Measurements from ENCODE around the gene PADI3. TPM values are rescaled to one million over a fixed set of nuclear protein-coding genes. Genes with fewer than 3 reads are reported as not detected.

PADI3 gene, protein sequence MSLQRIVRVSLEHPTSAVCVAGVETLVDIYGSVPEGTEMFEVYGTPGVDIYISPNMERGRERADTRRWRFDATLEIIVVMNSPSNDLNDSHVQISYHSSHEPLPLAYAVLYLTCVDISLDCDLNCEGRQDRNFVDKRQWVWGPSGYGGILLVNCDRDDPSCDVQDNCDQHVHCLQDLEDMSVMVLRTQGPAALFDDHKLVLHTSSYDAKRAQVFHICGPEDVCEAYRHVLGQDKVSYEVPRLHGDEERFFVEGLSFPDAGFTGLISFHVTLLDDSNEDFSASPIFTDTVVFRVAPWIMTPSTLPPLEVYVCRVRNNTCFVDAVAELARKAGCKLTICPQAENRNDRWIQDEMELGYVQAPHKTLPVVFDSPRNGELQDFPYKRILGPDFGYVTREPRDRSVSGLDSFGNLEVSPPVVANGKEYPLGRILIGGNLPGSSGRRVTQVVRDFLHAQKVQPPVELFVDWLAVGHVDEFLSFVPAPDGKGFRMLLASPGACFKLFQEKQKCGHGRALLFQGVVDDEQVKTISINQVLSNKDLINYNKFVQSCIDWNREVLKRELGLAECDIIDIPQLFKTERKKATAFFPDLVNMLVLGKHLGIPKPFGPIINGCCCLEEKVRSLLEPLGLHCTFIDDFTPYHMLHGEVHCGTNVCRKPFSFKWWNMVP
- polyA plus RNA-seq: under 1 TPM in 2 of 4 donors, not detected in 2; 0.01 to 0.04 TPM
- long read RNA-seq, donor 1: 0 reads
- long read RNA-seq, donor 2: 0 reads
- long read RNA-seq, donor 3: 0 reads
- long read RNA-seq, donor 4: 0 reads
- long read RNA-seq, donor 5: 0 reads
- long read RNA-seq, donor 6: 0 reads
- long read RNA-seq, donor 7: 0 reads
- long read RNA-seq, donor 8: 0 reads
- long read RNA-seq, donor 9: 0 reads
- long read RNA-seq, donor 10: 0 reads

GRCh38 chr1:17248781-17249180 lies at the start of gene PADI3:
TSS of gene PADI3 (plus strand) at chr1:17249098. CDS start at chr1:17249138, 40 bp downstream.
- no peak within 1 kb of the TSS for H3K4me3 ChIP-seq (ENCODE audit: low read depth in 1 of 3, low read length in 3 of 3)
- no peaks in the 10 kb centered on the region for H3K9me3 ChIP-seq (ENCODE audit: control insufficient read depth in 2 of 2, insufficient read depth in 1 of 2, low read depth in 1 of 2, low read length in 1 of 2)
- H3K27me3 ChIP-seq (ENCODE audit: control insufficient read depth in 3 of 3, insufficient read depth in 3 of 3, low read length in 3 of 3): peaks cover 0 to 2% (median 0%) of the 10 kb centered on the region in 3 donors
- DNase-seq: no peak
- 64 to 73% (median 67%) methylated on average over 9 of the region's 9 CpGs for WGBS, 3 donors
- no peak within 1 kb of the TSS for H3K27ac ChIP-seq (ENCODE audit: low read depth in 1 of 3, low read length in 2 of 3)
- no peaks in the 10 kb centered on the region for H3K36me3 ChIP-seq (ENCODE audit: control insufficient read depth in 3 of 3, insufficient read depth in 2 of 3, low read depth in 1 of 3, low read length in 3 of 3)
- no peak for FAIRE-seq
- no peaks in the 10 kb centered on the region for H3K4me1 ChIP-seq (ENCODE audit: control insufficient read depth in 3 of 3, insufficient read depth in 2 of 3, low read depth in 1 of 3, low read length in 2 of 3)

GRCh38 chr1:17199267-17200044 lies 49.4 kb upstream of the PADI3 start:
- Histone ChIP-seq H3K4me3 (ENCODE audit: low read depth in 1 of 3, low read length in 3 of 3) (no peak overlapping the region), H3K4me1 (ENCODE audit: control insufficient read depth in 3 of 3, insufficient read depth in 2 of 3, low read depth in 1 of 3, low read length in 2 of 3) (no peaks in the 10 kb centered on the region), H3K27me3 (ENCODE audit: control insufficient read depth in 3 of 3, insufficient read depth in 3 of 3, low read length in 3 of 3) (peaks cover 0 to 2% (median 0%) of the 10 kb centered on the region in 3 donors), H3K9me3 (ENCODE audit: control insufficient read depth in 2 of 2, insufficient read depth in 1 of 2, low read depth in 1 of 2, low read length in 1 of 2) (no peaks in the 10 kb centered on the region), H3K36me3 (ENCODE audit: control insufficient read depth in 3 of 3, insufficient read depth in 2 of 3, low read depth in 1 of 3, low read length in 3 of 3) (no peaks in the 10 kb centered on the region), H3K27ac (ENCODE audit: low read depth in 1 of 3, low read length in 2 of 3) (no peak overlapping the region)
- FAIRE-seq: no peak
- WGBS, 3 donors: 64 to 76% (median 72%) methylated on average over 9 of the region's 9 CpGs
- DNase-seq: no peak

DNA sequence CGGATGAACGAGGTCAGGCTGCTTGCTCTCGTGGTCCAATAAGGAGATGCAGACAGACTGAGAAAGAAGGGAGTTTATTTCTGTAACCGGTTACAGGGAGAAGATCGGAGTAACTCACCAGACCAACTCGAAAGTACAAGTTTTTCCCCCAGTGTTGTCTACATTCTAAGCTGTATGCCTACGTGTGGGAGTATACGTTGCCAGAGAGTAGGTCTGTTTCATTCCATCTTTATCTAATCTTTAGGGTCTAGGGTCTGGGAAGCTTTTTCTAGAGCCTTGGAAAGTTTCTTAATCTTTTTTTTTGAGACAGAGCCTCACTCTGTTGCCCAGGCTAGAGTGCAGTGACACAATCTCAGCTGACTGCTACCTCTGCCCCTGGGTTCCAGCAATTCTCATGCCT lies 48.7 kb upstream of the PADI3 start:
- H3K36me3 ChIP-seq (ENCODE audit: control insufficient read depth in 3 of 3, insufficient read depth in 2 of 3, low read depth in 1 of 3, low read length in 3 of 3): no peaks in the 10 kb centered on the region
- no peak overlapping the region for H3K4me3 ChIP-seq (ENCODE audit: low read depth in 1 of 3, low read length in 3 of 3)
- no peak overlapping the region for H3K27ac ChIP-seq (ENCODE audit: low read depth in 1 of 3, low read length in 2 of 3)
- no peaks in the 10 kb centered on the region for H3K9me3 ChIP-seq (ENCODE audit: control insufficient read depth in 2 of 2, insufficient read depth in 1 of 2, low read depth in 1 of 2, low read length in 1 of 2)
- no peak for FAIRE-seq
- no peaks in the 10 kb centered on the region for H3K4me1 ChIP-seq (ENCODE audit: control insufficient read depth in 3 of 3, insufficient read depth in 2 of 3, low read depth in 1 of 3, low read length in 2 of 3)
- H3K27me3 ChIP-seq (ENCODE audit: control insufficient read depth in 3 of 3, insufficient read depth in 3 of 3, low read length in 3 of 3): peaks cover 0 to 3% (median 2%) of the 10 kb centered on the region in 3 donors
- WGBS, 3 donors: 70 to 78% (median 74%) methylated on average over 8 of the region's 8 CpGs
- no peak for DNase-seq

DNA sequence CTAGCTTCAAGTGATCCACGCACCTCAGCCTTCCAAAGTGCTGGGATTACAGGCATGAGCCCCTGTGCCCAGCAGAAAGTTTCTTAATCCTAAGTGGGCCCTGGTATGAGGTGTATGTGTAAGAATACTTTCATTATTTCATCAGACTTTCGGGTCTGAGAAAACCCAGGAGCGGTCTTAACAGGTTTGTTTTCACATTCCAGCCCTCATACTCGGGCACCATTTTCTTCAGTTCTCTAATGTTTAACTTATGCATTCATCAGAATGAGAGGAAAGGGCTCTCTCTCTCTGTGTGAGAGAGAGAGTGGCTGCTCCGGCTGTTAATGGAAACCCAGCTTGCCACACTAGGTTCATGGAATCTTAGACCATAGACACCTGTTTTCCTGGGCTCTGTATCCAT lies 48.1 kb upstream of the PADI3 start:
- no peaks in the 10 kb centered on the region for H3K4me1 ChIP-seq (ENCODE audit: control insufficient read depth in 3 of 3, insufficient read depth in 2 of 3, low read depth in 1 of 3, low read length in 2 of 3)
- DNase-seq: no peak
- H3K36me3 ChIP-seq (ENCODE audit: control insufficient read depth in 3 of 3, insufficient read depth in 2 of 3, low read depth in 1 of 3, low read length in 3 of 3): no peaks in the 10 kb centered on the region

DNA sequence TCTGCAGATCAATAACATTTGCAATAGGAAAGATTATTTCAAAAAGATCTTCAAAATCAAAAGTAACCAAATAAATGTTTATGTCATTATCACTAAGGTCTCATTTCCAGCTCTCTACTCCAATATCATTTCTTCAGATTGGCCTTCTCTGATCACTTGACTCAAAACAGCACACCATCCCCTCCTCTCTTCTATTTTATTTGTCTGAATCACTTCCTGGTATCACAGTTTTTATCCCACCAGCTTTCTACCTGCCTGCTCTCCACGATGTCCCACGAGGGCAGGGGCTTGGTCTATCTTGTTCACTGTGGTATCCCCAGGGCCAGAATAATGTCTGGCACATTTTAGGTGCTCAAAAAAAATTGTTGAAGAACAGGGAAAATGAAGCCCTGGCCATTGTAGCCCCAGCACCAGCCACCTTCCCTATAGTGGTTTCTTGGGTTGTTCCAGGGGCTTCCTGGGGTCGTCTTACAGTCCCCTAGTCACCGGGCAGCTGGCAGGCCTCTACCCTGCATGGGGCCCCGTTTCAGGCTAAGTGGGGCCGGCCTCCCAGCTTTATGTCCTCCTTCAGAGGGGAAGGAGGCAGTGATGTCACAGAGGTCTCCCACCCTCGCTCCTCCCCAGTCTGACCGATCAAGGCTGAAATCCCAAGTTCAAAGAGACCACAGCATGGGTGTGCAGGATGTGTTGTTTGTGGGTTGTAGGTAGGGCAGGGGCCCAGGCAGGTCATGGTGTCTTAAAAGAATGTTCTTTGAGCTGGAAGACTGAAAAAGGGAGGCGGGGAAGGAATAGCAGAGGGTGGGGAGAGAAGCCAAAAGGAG lies 47.5 kb upstream of the PADI3 start:
- no peaks in the 10 kb centered on the region for H3K9me3 ChIP-seq (ENCODE audit: control insufficient read depth in 2 of 2, insufficient read depth in 1 of 2, low read depth in 1 of 2, low read length in 1 of 2)
- no peak overlapping the region for H3K27ac ChIP-seq (ENCODE audit: low read depth in 1 of 3, low read length in 2 of 3)
- no peaks in the 10 kb centered on the region for H3K4me1 ChIP-seq (ENCODE audit: control insufficient read depth in 3 of 3, insufficient read depth in 2 of 3, low read depth in 1 of 3, low read length in 2 of 3)
- no peaks in the 10 kb centered on the region for H3K36me3 ChIP-seq (ENCODE audit: control insufficient read depth in 3 of 3, insufficient read depth in 2 of 3, low read depth in 1 of 3, low read length in 3 of 3)
- peaks cover 0 to 3% (median 2%) of the 10 kb centered on the region in 3 donors for H3K27me3 ChIP-seq (ENCODE audit: control insufficient read depth in 3 of 3, insufficient read depth in 3 of 3, low read length in 3 of 3)
- FAIRE-seq (no peak), DNase-seq (peak in 1 of 2 donors; percentile 35)
- no peak overlapping the region for H3K4me3 ChIP-seq (ENCODE audit: low read depth in 1 of 3, low read length in 3 of 3)
- 49 to 67% (median 57%) methylated on average over 9 of the region's 9 CpGs for WGBS, 3 donors

More for the DNA sequence above, 48.1 kb upstream of the PADI3 start:
- no peaks in the 10 kb centered on the region for H3K9me3 ChIP-seq (ENCODE audit: control insufficient read depth in 2 of 2, insufficient read depth in 1 of 2, low read depth in 1 of 2, low read length in 1 of 2)
- FAIRE-seq: no peak
- H3K4me3 ChIP-seq (ENCODE audit: low read depth in 1 of 3, low read length in 3 of 3): no peak overlapping the region
- H3K27me3 ChIP-seq (ENCODE audit: control insufficient read depth in 3 of 3, insufficient read depth in 3 of 3, low read length in 3 of 3): peaks cover 0 to 3% (median 2%) of the 10 kb centered on the region in 3 donors
- WGBS, 3 donors: 67 to 76% (median 68%) methylated on average over 5 of the region's 5 CpGs
- H3K27ac ChIP-seq (ENCODE audit: low read depth in 1 of 3, low read length in 2 of 3): no peak overlapping the region

- no peak within 1 kb of the TSS for H3K4me3 ChIP-seq (ENCODE audit: low read depth in 1 of 3, low read length in 3 of 3)
- no peaks in the 10 kb centered on the region for H3K36me3 ChIP-seq (ENCODE audit: control insufficient read depth in 3 of 3, insufficient read depth in 2 of 3, low read depth in 1 of 3, low read length in 3 of 3)
- H3K9me3 ChIP-seq (ENCODE audit: control insufficient read depth in 2 of 2, insufficient read depth in 1 of 2, low read depth in 1 of 2, low read length in 1 of 2): no peaks in the 10 kb centered on the region
- DNase-seq (no peak), FAIRE-seq (no peak)
- no peaks in the 10 kb centered on the region for H3K4me1 ChIP-seq (ENCODE audit: control insufficient read depth in 3 of 3, insufficient read depth in 2 of 3, low read depth in 1 of 3, low read length in 2 of 3)
- WGBS, 3 donors: 57 to 73% (median 62%) methylated on average over 9 of the region's 9 CpGs
- H3K27me3 ChIP-seq (ENCODE audit: control insufficient read depth in 3 of 3, insufficient read depth in 3 of 3, low read length in 3 of 3): peaks cover 0 to 3% (median 0%) of the 10 kb centered on the region in 3 donors
- H3K27ac ChIP-seq (ENCODE audit: low read depth in 1 of 3, low read length in 2 of 3): no peak within 1 kb of the TSS
Observed at GRCh38 chr1:17204546-17205440, 44.1 kb upstream of the PADI3 start, which contains the start of gene PADI1. TSS of gene PADI1 (plus strand) at chr1:17205128. CDS start at chr1:17205218, 90 bp downstream.

GRCh38 chr1:17205652-17206051 lies 43.2 kb upstream of the PADI3 start:
- Histone ChIP-seq H3K36me3 (ENCODE audit: control insufficient read depth in 3 of 3, insufficient read depth in 2 of 3, low read depth in 1 of 3, low read length in 3 of 3) (no peaks in the 10 kb centered on the region), H3K4me3 (ENCODE audit: low read depth in 1 of 3, low read length in 3 of 3) (no peak overlapping the region), H3K4me1 (ENCODE audit: control insufficient read depth in 3 of 3, insufficient read depth in 2 of 3, low read depth in 1 of 3, low read length in 2 of 3) (no peaks in the 10 kb centered on the region), H3K27ac (ENCODE audit: low read depth in 1 of 3, low read length in 2 of 3) (no peak overlapping the region), H3K9me3 (ENCODE audit: control insufficient read depth in 2 of 2, insufficient read depth in 1 of 2, low read depth in 1 of 2, low read length in 1 of 2) (no peaks in the 10 kb centered on the region), H3K27me3 (ENCODE audit: control insufficient read depth in 3 of 3, insufficient read depth in 3 of 3, low read length in 3 of 3) (peaks cover 0 to 3% (median 0%) of the 10 kb centered on the region in 3 donors)
- DNase-seq (no peak), FAIRE-seq (no peak)
- WGBS, 3 donors: 77 to 87% (median 79%) methylated on average over 7 of the region's 7 CpGs
